Psoas muscle (tissue), 8 donors: ENCODE results near the gene ARMH1. TPM values are rescaled to one million over a fixed set of nuclear protein-coding genes. Genes with fewer than 3 reads are reported as not detected.

ENCODE experiments used
- ATAC-seq, 4 donors: fragments of 200-7000 bp; cut with Tn5 transposase; one replicate each; pipeline ENCODE4 v1.9.1; 2020; ENCODE audit warnings: moderate library complexity in 3 of 4, mild to moderate bottlenecking in 2 of 4
- DNase-seq, 2 donors: peaks; one replicate each; pipeline ENCODE4 v3.0.0-alpha.2; 2020
- H3K27ac ChIP-seq: fragments of 200-600 bp; one replicate; pipeline ENCODE4 v1.8.0; 2022
- H3K27me3 ChIP-seq, 3 donors: fragments of 200-600 bp in 1 of 3; one replicate each; pipeline versions ENCODE4 v1.6.1 to v1.8.0; 2013 to 2022; ENCODE audit warnings: low read length in 2 of 3, mild to moderate bottlenecking in 2 of 3, moderate library complexity in 1 of 3; ENCODE audit not compliant: insufficient read depth in 3 of 3
- H3K36me3 ChIP-seq, 2 donors: fragments of 200-600 bp in 1 of 2; one replicate each; pipeline versions ENCODE4 v1.6.1 to v1.8.0; 2013 to 2022; ENCODE audit warnings: low read depth in 1 of 2, mild to moderate bottlenecking in 1 of 2, moderate library complexity in 1 of 2; ENCODE audit not compliant: insufficient read depth in 1 of 2
- H3K4me1 ChIP-seq: fragments of 200-600 bp; one replicate; pipeline ENCODE4 v1.8.0; 2022
- H3K4me3 ChIP-seq: fragments of 200-600 bp; one replicate; pipeline ENCODE4 v1.8.0; 2022; ENCODE audit warnings: mild to moderate bottlenecking
- H3K9me3 ChIP-seq: fragments of 200-600 bp; one replicate; pipeline ENCODE4 v1.8.0; 2022
- CTCF ChIP-seq: fragments of 200-600 bp; IDR thresholded peaks from one replicate; pipeline ENCODE4 v1.8.0; 2022; ENCODE audit warnings: antibody characterized with exemption
- WGBS, 3 donors: extraction: QIAGEN DNeasy Blood & Tissue Kit; methylation state at CpG; one replicate each; pipeline versions ENCODE4 v1.1.6 to v1.1.7; 2013; 5-methylcytosine and 5-hydroxymethylcytosine counted together
- intact Hi-C, 2 donors: fragments of 100-400 bp; cut with DNase I; formaldehyde crosslinking; loops; one replicate each; pipeline versions ENCODE4 v1.11.0 to v1.14.2; 2022
- polyA plus RNA-seq, 3 donors: library from polyadenylated mRNA; stranded (reverse); fragments of 200-250 nt; gene quantifications; one replicate each; pipeline ENCODE4 v1.2.3, GENCODE V29; 2013
- total RNA-seq, 4 donors: library from RNA; stranded (reverse); fragmentation: NEBNext Ultra II Directional in 2 of 4; extraction: Animal tissue kit (Norgen Biotek cat#: 25700) in 2 of 4; gene quantifications; one replicate each; pipeline versions ENCODE4 v1.2.1 to v1.2.4, GENCODE V29; 2021 to 2023
- donor health status: healthy with polysubstance abuse.
- donor health status: DM: no; HTN: no; CAD: no; lungs with moderate emphysema.
- donor health status: Bipolar disorder and iron deficiency.
- donor health status: healthy.
- donor health status: DM: yes; HTN: yes; CAD: no.
- donor health status: DM: no; HTN: no; CAD: no.
- donor health status: DM: no; HTN: no; CAD: no.
- donor health status: DM: yes; HTN: yes; CAD: no.

The ARMH1 gene
- total and polyA plus RNA-seq, 7 donors = 0.08 to 0.82 (median 0.62) TPM; not detected in 1

- no peak for TF ChIP-seq CTCF
- intact Hi-C loops = loop anchor here in 1 of 2 donors (10.0 kb wide), 1 partner anchor 436 kb away; the partner anchor contains the start of gene DMAP1
- Histone ChIP-seq H3K9me3 (no peaks in the 10 kb centered on the region), H3K4me1 (peaks cover 18% of the 10 kb centered on the region), H3K27ac (no peak overlapping the region), H3K36me3 (peaks cover 3 to 55% of the 10 kb centered on the region in 2 donors), H3K4me3 (no peak overlapping the region), H3K27me3 (no peaks in the 10 kb centered on the region)
- DNase-seq = peak in 1 of 2 donors; percentile 28
- 80 to 88% (median 84%) methylated on average over 8 of the region's 8 CpGs for WGBS, 3 donors
- no peak for ATAC-seq
These were observed 23.4 kb upstream of the ARMH1 start for GRCh38 chr1:44651069-44651468.

- Histone ChIP-seq H3K4me1 (peaks cover 3% of the 10 kb centered on the region), H3K36me3 (peaks cover 2 to 48% of the 10 kb centered on the region in 2 donors), H3K27me3 (no peaks in the 10 kb centered on the region), H3K9me3 (no peaks in the 10 kb centered on the region), H3K4me3 (no peak overlapping the region), H3K27ac (no peak overlapping the region)
- WGBS, 3 donors = 41 to 53% (median 46%) methylated on average over 7 of the region's 7 CpGs
- intact Hi-C loops = loop anchor here (1.0 to 10.0 kb wide), 3 partner anchors 43 to 438 kb away; partner anchors contain the start of gene DMAP1 (in 1 of the 2)
- peak; percentile 87 to 91 (median 89) for ATAC-seq
- TF ChIP-seq CTCF = peak; percentile 94
- peak; percentile 79 to 88 for DNase-seq
These were observed 21.9 kb upstream of the ARMH1 start for GRCh38 chr1:44652445-44653106.

GRCh38 chr1:44653107-44653964 lies 21.2 kb upstream of the ARMH1 start:
- no peaks in the 10 kb centered on the region for H3K9me3 ChIP-seq
- peaks cover 3% of the 10 kb centered on the region for H3K4me1 ChIP-seq
- DNase-seq (no peak), ATAC-seq (no peak)
- no peak for TF ChIP-seq CTCF
- no peak overlapping the region for H3K27ac ChIP-seq
- H3K27me3 ChIP-seq = no peaks in the 10 kb centered on the region
- WGBS, 3 donors = 61 to 63% (median 62%) methylated on average over 11 of the region's 11 CpGs
- intact Hi-C loops = loop anchor here (2.0 to 10.0 kb wide), 2 partner anchors 45 to 439 kb away; partner anchors contain the start of gene DMAP1 (in 1 of the 2)
- peaks cover 0 to 40% of the 10 kb centered on the region in 2 donors for H3K36me3 ChIP-seq
- H3K4me3 ChIP-seq = no peak overlapping the region

- Histone ChIP-seq H3K4me1 (peaks cover 3% of the 10 kb centered on the region), H3K4me3 (no peak overlapping the region), H3K9me3 (no peaks in the 10 kb centered on the region), H3K27me3 (no peaks in the 10 kb centered on the region), H3K36me3 (peaks cover 0 to 27% of the 10 kb centered on the region in 2 donors), H3K27ac (no peak overlapping the region)
- no peak for DNase-seq
- WGBS, 3 donors = 91 to 94% (median 92%) methylated on average over 35 of the region's 35 CpGs
- no peak for ATAC-seq
- TF ChIP-seq CTCF = no peak
- intact Hi-C loops = loop anchor here in 1 of 2 donors (10.0 kb wide), 1 partner anchor 440 kb away; the partner anchor contains the start of gene DMAP1
These were observed 19.8 kb upstream of the ARMH1 start for GRCh38 chr1:44654621-44655187.
